IMR-90 (cell line): ENCODE results near the gene MEGF6. TPM values are rescaled to one million over a fixed set of nuclear protein-coding genes. Genes with fewer than 3 reads are reported as not detected.

Experiments used
- ATAC-seq: fragments of 200-7000 bp; cut with Tn5 transposase; 2 replicates; pipeline ENCODE4 v1.9.1; 2020; ENCODE audit warnings: low read depth, mild to moderate bottlenecking, moderate library complexity
- BruUV-seq: library from RNA; stranded (reverse); fragments of 400-500 nt; replicated peaks from 2 replicates; lab custom pipeline; 2021; lab: Mats Ljungman, UMichigan
- CTCF ChIA-PET: fragments of 300-600 bp; formaldehyde crosslinking; extraction: SDS; loops from one replicate; lab custom pipeline; 2021; ENCODE audit warnings: antibody characterized with exemption; lab: Yijun Ruan, JAX
- POLR2A ChIA-PET: fragments of 300-600 bp; sonication (Branson Sonifier 250); formaldehyde crosslinking; loops from one replicate; lab custom pipeline; 2022; ENCODE audit warnings: antibody characterized with exemption; ENCODE audit not compliant: unreplicated experiment; lab: Charles Lee
- DNase-seq: peaks from one replicate; pipeline ENCODE4 v3.0.0; 2013
- H2AFZ ChIP-seq: replicated peaks from 2 replicates; pipeline ENCODE3; 2013; ENCODE audit warnings: low read length, mild to moderate bottlenecking; ENCODE audit not compliant: poor library complexity
- H2AK5ac ChIP-seq: 2 replicates; pipeline ENCODE4 v1.6.1; 2013; ENCODE audit warnings: low read depth, low read length, inconsistent platforms
- H2AK9ac ChIP-seq: replicated peaks from 2 replicates; pipeline ENCODE3; 2013; ENCODE audit warnings: mild to moderate bottlenecking, low read depth, low read length, moderate library complexity; ENCODE audit not compliant: poor library complexity
- H2BK120ac ChIP-seq: 2 replicates; pipeline ENCODE4 v1.6.1; 2013; ENCODE audit warnings: low read depth, low read length, inconsistent platforms
- H2BK15ac ChIP-seq: 3 replicates; pipeline ENCODE4 v1.6.1; 2013; ENCODE audit warnings: low read depth, low read length, inconsistent platforms
- H2BK20ac ChIP-seq: 2 replicates; pipeline ENCODE4 v1.6.1; 2013; ENCODE audit warnings: low read depth, mild to moderate bottlenecking, inconsistent platforms, low read length, moderate library complexity
- H2BK5ac ChIP-seq: 2 replicates; pipeline ENCODE4 v1.6.1; 2013; ENCODE audit warnings: mild to moderate bottlenecking, low read depth, low read length, inconsistent platforms; ENCODE audit not compliant: poor library complexity, severe bottlenecking
- H3K14ac ChIP-seq: replicated peaks from 2 replicates; pipeline ENCODE4 v1.6.1; 2013; ENCODE audit warnings: low read depth, low read length, inconsistent platforms
- H3K18ac ChIP-seq: 2 replicates; pipeline ENCODE4 v1.6.1; 2013; ENCODE audit warnings: low read depth, low read length, control low read depth
- H3K23ac ChIP-seq: 2 replicates; pipeline ENCODE4 v1.6.1; 2013; ENCODE audit warnings: low read depth, low read length, inconsistent platforms
- H3K27ac ChIP-seq: 2 replicates; pipeline ENCODE4 v1.5.1; 2013; ENCODE audit warnings: mild to moderate bottlenecking, control low read depth, low read length; ENCODE audit not compliant: insufficient read depth
- H3K27me3 ChIP-seq: 2 replicates; pipeline ENCODE4 v1.6.1; 2013; ENCODE audit warnings: low read length; ENCODE audit not compliant: control insufficient read depth, insufficient read depth
- H3K36me3 ChIP-seq: 2 replicates; pipeline ENCODE4 v1.6.1; 2013; ENCODE audit warnings: low read length, mixed read lengths; ENCODE audit not compliant: control insufficient read depth, insufficient read depth
- H3K4ac ChIP-seq: 2 replicates; pipeline ENCODE4 v1.6.1; 2013; ENCODE audit warnings: low read depth, low read length, inconsistent platforms
- H3K4me1 ChIP-seq: 2 replicates; pipeline ENCODE4 v1.6.1; 2013; ENCODE audit warnings: low read length, mixed read lengths; ENCODE audit not compliant: control insufficient read depth, insufficient read depth
- H3K4me2 ChIP-seq: 2 replicates; pipeline ENCODE4 v1.6.1; 2013; ENCODE audit warnings: low read depth, mild to moderate bottlenecking, control low read depth, low read length, moderate library complexity
- H3K4me3 ChIP-seq: 2 replicates; pipeline ENCODE4 v1.5.1; 2013; ENCODE audit warnings: low read depth, mild to moderate bottlenecking, control low read depth, low read length, moderate library complexity; ENCODE audit not compliant: insufficient read depth
- H3K56ac ChIP-seq: 2 replicates; pipeline ENCODE4 v1.6.1; 2013; ENCODE audit warnings: low read length, inconsistent platforms; ENCODE audit not compliant: insufficient read depth; ENCODE audit errors: extremely low read depth
- H3K79me1 ChIP-seq, 2 experiments: 2 replicates each; pipeline ENCODE4 v1.6.1; 2013; ENCODE audit warnings: low read length in 2 of 2, inconsistent platforms in 1 of 2, low read depth in 1 of 2
- H3K9ac ChIP-seq: 2 replicates; pipeline ENCODE4 v1.6.1; 2013; ENCODE audit warnings: low read depth, low read length, control low read depth
- H3K9me1 ChIP-seq: 2 replicates; pipeline ENCODE4 v1.6.1; 2013; ENCODE audit warnings: low read length, inconsistent platforms; ENCODE audit not compliant: insufficient read depth
- H3K9me3 ChIP-seq: 2 replicates; pipeline ENCODE4 v1.6.1; 2013; ENCODE audit warnings: low read length; ENCODE audit not compliant: control insufficient read depth, insufficient read depth
- H4K20me1 ChIP-seq: 2 replicates; pipeline ENCODE4 v1.6.1; 2013; ENCODE audit warnings: low read length, inconsistent platforms; ENCODE audit not compliant: insufficient read depth
- H4K5ac ChIP-seq: 2 replicates; pipeline ENCODE4 v1.6.1; 2013; ENCODE audit warnings: mild to moderate bottlenecking, low read depth, low read length, control low read depth
- H4K8ac ChIP-seq, 2 experiments: 2 replicates each; pipeline ENCODE4 v1.6.1; 2013; ENCODE audit warnings: low read depth in 2 of 2, low read length in 2 of 2, control low read depth in 1 of 2, inconsistent platforms in 1 of 2
- H4K91ac ChIP-seq: 2 replicates; pipeline ENCODE4 v1.6.1; 2013; ENCODE audit warnings: low read depth, low read length, inconsistent platforms; ENCODE audit not compliant: insufficient read depth
- BHLHE40 ChIP-seq: fragments of 150-350 bp; IDR thresholded peaks from 2 replicates; pipeline ENCODE4 v1.6.1; 2016; ENCODE audit warnings: mild to moderate bottlenecking, low read depth, low read length
- CHD1 ChIP-seq: IDR thresholded peaks from 2 replicates; pipeline ENCODE4 v1.6.1; 2012; ENCODE audit warnings: low read depth, low read length, improper control_type of control experiment
- CTCF ChIP-seq: conservative IDR thresholded peaks from 2 replicates; pipeline ENCODE4 v1.5.1; 2012; ENCODE audit warnings: mild to moderate bottlenecking, low read depth, low read length, improper control_type of control experiment
- ELK1 ChIP-seq: fragments of 150-350 bp; IDR thresholded peaks from 2 replicates; pipeline ENCODE4 v1.6.1; 2016; ENCODE audit warnings: low read depth, mild to moderate bottlenecking, low read length, moderate library complexity, borderline replicate concordance
- FOS ChIP-seq: fragments of 150-350 bp; IDR thresholded peaks from 2 replicates; pipeline ENCODE4 v1.6.1; 2016; ENCODE audit warnings: low read depth, low read length
- MAFK ChIP-seq: IDR thresholded peaks from 2 replicates; pipeline ENCODE4 v1.6.1; 2012; ENCODE audit warnings: low read depth, low read length, improper control_type of control experiment
- MAZ ChIP-seq: IDR thresholded peaks from 2 replicates; pipeline ENCODE4 v1.6.1; 2012; ENCODE audit warnings: low read depth, mild to moderate bottlenecking, low read length, improper control_type of control experiment, moderate library complexity, borderline replicate concordance
- MXI1 ChIP-seq: IDR thresholded peaks from 2 replicates; pipeline ENCODE4 v1.6.1; 2012; ENCODE audit warnings: low read depth, mild to moderate bottlenecking, low read length, moderate library complexity, borderline replicate concordance
- NFE2L2 ChIP-seq: fragments of 150-350 bp; IDR thresholded peaks from 2 replicates; pipeline ENCODE4 v1.6.1; 2016; ENCODE audit warnings: low read depth, mild to moderate bottlenecking, low read length
- POLR2A ChIP-seq: IDR thresholded peaks from 2 replicates; pipeline ENCODE4 v1.6.1; 2012; ENCODE audit warnings: mild to moderate bottlenecking, low read depth, low read length
- RAD21 ChIP-seq: IDR thresholded peaks from 2 replicates; pipeline ENCODE4 v1.6.1; 2012; ENCODE audit warnings: low read length, improper control_type of control experiment
- RCOR1 ChIP-seq: IDR thresholded peaks from 2 replicates; pipeline ENCODE4 v1.6.1; 2012; ENCODE audit warnings: mild to moderate bottlenecking, low read length, improper control_type of control experiment; ENCODE audit not compliant: insufficient replicate concordance
- RFX5 ChIP-seq: IDR thresholded peaks from 2 replicates; pipeline ENCODE4 v1.8.0; 2012; ENCODE audit warnings: low read depth, mild to moderate bottlenecking, low read length, moderate library complexity
- USF2 ChIP-seq: fragments of 150-350 bp; IDR thresholded peaks from 2 replicates; pipeline ENCODE4 v1.6.1; 2017; ENCODE audit warnings: mild to moderate bottlenecking, antibody characterized with exemption, low read length, low read depth
- WGBS, 2 experiments: methylation state at CpG; one replicate each; pipeline versions ENCODE4 v1.1.5 to v1.1.7; 2013; ENCODE audit warnings: missing lambda C conversion rate in 2 of 2; ENCODE audit not compliant: insufficient read length in 1 of 2; ENCODE audit errors: extremely low coverage in 2 of 2; 5-methylcytosine and 5-hydroxymethylcytosine counted together
- dilution Hi-C: fragments of 300-500 bp; cut with HindIII; formaldehyde crosslinking; loops from one replicate; pipeline ENCODE4 v1.14.3; 2018; ENCODE audit warnings: low sequenced_read_pairs; ENCODE audit not compliant: unreplicated experiment
- in situ Hi-C: fragments of 300-500 bp; cut with MboI; formaldehyde crosslinking; loops from 3 replicates; pipeline ENCODE4 v1.14.3; 2019; ENCODE audit warnings: low sequenced_read_pairs, inconsistent platforms, mixed read lengths
- intact Hi-C: fragments of 100-400 bp; cut with micrococcal nuclease; formaldehyde crosslinking; loops from 2 replicates; pipeline ENCODE4 v1.10.0; 2022
- polyA plus RNA-seq, 3 experiments: library from polyadenylated mRNA; depleted of rRNA; stranded (reverse); fragments of >200 nt; gene quantifications; 2 replicates each; pipeline ENCODE4 v1.2.3, GENCODE V29; 2012; ENCODE audit warnings: low replicate concordance in 1 of 3
- total RNA-seq: library from RNA; depleted of rRNA; stranded (reverse); fragments of >200 nt; gene quantifications from 2 replicates; pipeline ENCODE4 v1.2.3, GENCODE V29; 2012

The MEGF6 gene
- total and polyA plus RNA-seq, 2 of the 4 experiments (the other 2 are of a cell fraction) = 0.72 to 4.1 TPM

GRCh38 chr1:3593334-3593733 lies 18.0 kb downstream of the MEGF6 start:
- DNase-seq (no peak), ATAC-seq (no peak)
- 100% methylated on average over 3 of the region's 17 CpGs; no CpG with 5 or more reads in 1 of the 2 experiments for WGBS, 2 experiments
- Histone ChIP-seq H3K27ac (no peak overlapping the region), H3K9ac (no peak overlapping the region), H4K91ac (no peak overlapping the region), H2BK20ac (no peak overlapping the region), H3K14ac (no peak overlapping the region), H2AK9ac (no peak overlapping the region), H4K20me1 (no peaks in the 10 kb centered on the region; the same call in 1 of the 2 replicates), H4K8ac (no peak overlapping the region), H3K4ac (no peak overlapping the region), H3K56ac (no peak overlapping the region), H3K4me1 (no peaks in the 10 kb centered on the region), H4K5ac (no peak overlapping the region), H2AFZ (no peak overlapping the region), H3K9me1 (no peaks in the 10 kb centered on the region), H3K23ac (no peak overlapping the region), H3K18ac (no peak overlapping the region), H3K36me3 (no peaks in the 10 kb centered on the region), H2BK15ac (no peak overlapping the region), H3K27me3 (peaks cover 2% of the 10 kb centered on the region; the same call in 1 of the 2 replicates), H3K4me2 (no peak overlapping the region), H3K4me3 (no peak overlapping the region), H3K79me1 (no peaks in the 10 kb centered on the region), H3K9me3 (no peaks in the 10 kb centered on the region), H2BK5ac (no peak overlapping the region), H2AK5ac (no peak overlapping the region), H2BK120ac (no peak overlapping the region)
- in situ Hi-C loops = no loop called here
- CTCF ChIA-PET = no interaction called here
- dilution Hi-C loops = no loop called here
- no peak for TF ChIP-seq NFE2L2
- TF ChIP-seq MAFK = no peak
- no peak for TF ChIP-seq CHD1
- no peak for TF ChIP-seq MXI1
- TF ChIP-seq RCOR1 = no peak
- no peak for TF ChIP-seq MAZ
- TF ChIP-seq CTCF = no peak
- TF ChIP-seq USF2 = no peak
- TF ChIP-seq BHLHE40 = no peak
- TF ChIP-seq RFX5 = no peak
- TF ChIP-seq ELK1 = no peak
- no peak for TF ChIP-seq POLR2A
- no peak for TF ChIP-seq RAD21
- no peak for TF ChIP-seq FOS
- BruUV-seq = no TSS peak
- intact Hi-C loops = no loop called here
- POLR2A ChIA-PET = no interaction called here
